Choroid plexus epithelial cell (primary cell): ENCODE measurements around the gene PGLYRP3.
A peak's percentile ranks its signal among the peaks of the same experiment; 100 is the strongest.

Experiments used
- DNase-seq: peaks from one replicate; pipeline ENCODE4 v3.0.0-alpha.2; 2010; ENCODE audit warnings: low read depth
- H3K4me3 ChIP-seq: 2 replicates; pipeline ENCODE4 v1.5.1; 2011; ENCODE audit warnings: low read depth, mild to moderate bottlenecking, control low read depth, low read length, moderate library complexity
- CTCF ChIP-seq: conservative IDR thresholded peaks from 2 replicates; pipeline ENCODE4 v1.5.1; 2011; ENCODE audit warnings: low read depth, mild to moderate bottlenecking, control low read depth, inconsistent platforms, low read length, moderate library complexity

PGLYRP3 gene

GRCh38 chr1:153358691-153358975, 45.9 kb upstream of the PGLYRP3 start:
- no peak for TF ChIP-seq CTCF
- H3K4me3 ChIP-seq = no peak overlapping the region
- no peak for DNase-seq

DNA sequence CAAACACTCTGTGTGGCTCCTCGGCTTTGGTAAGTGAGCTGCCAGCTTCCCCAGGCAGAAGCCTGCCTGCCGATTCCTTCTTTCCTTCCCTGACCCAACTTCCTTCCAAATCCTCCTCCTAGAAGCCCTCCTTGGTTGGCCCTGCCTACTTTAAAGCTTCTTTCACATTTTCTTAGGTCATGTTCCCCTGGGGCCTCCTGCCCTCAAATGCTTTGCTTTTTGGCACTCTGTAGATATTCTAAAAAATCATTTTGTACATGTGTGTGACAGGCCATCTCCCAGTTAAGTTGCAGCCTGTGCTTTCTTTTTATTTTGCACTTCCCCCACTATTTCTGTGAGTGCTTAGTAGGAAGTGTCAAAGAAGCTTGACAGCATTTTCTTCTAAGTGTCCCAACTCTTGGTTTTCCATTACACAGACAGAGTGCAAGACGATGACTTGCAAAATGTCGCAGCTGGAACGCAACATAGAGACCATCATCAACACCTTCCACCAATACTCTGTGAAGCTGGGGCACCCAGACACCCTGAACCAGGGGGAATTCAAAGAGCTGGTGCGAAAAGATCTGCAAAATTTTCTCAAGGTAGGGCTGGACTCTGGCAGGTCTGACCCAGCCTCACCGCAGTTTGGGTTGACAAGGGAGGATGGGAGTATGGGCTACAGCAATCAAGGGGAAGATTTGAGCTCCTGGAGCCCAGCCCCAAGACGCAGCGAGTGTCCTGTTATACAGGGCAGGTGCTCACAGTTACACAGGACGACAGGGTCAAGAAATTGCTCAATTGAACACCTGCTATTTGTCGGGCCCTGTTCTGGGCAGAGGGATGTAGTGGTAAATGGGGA, 45.3 kb upstream of the PGLYRP3 start, which contains the start of gene S100A9:
Gene S100A9, plus strand, starts transcription at position 2 of the 838 bp plus-strand sequence. Its CDS starts 430 bp downstream, at position 432.
- no peak for DNase-seq
- no peak within 1 kb of the TSS for H3K4me3 ChIP-seq
- TF ChIP-seq CTCF = no peak

GRCh38 chr1:153357076-153357852, 44.5 kb upstream of the PGLYRP3 start:
- DNase-seq = no peak
- no peak overlapping the region for H3K4me3 ChIP-seq
- TF ChIP-seq CTCF = no peak

- H3K4me3 ChIP-seq = no peak overlapping the region
- DNase-seq = no peak
- TF ChIP-seq CTCF = no peak
Measured at GRCh38 chr1:153356392-153357075, 43.8 kb upstream of the PGLYRP3 start.

- TF ChIP-seq CTCF = peak; percentile 65
- DNase-seq = peak; percentile 67
Measured at GRCh38 chr1:153355445-153356071, 42.8 kb upstream of the PGLYRP3 start.

GRCh38 chr1:153354515-153355193, 41.9 kb upstream of the PGLYRP3 start:
- no peak for TF ChIP-seq CTCF
- no peak for DNase-seq
- no peak overlapping the region for H3K4me3 ChIP-seq

More at GRCh38 chr1:153355445-153356071, 42.8 kb upstream of the PGLYRP3 start:
- H3K4me3 ChIP-seq = no peak overlapping the region
